ENCODE data around the gene POLA1. TPM values are rescaled to one million over a fixed set of nuclear protein-coding genes. Genes with fewer than 3 reads are reported as not detected.

The POLA1 gene
- polyA plus RNA-seq, 1 donor from 2014 or later: 5.8 TPM

- H3K79me2 ChIP-seq (replicated peaks; ENCODE audit: insufficient read depth, low read length): no peaks in the 10 kb centered on the region
- H3K4me2 ChIP-seq (ENCODE audit: low read length): no peak overlapping the region
- H3K9me3 ChIP-seq (ENCODE audit: low read length): no peaks in the 10 kb centered on the region
- no peak overlapping the region for H3K4me3 ChIP-seq (ENCODE audit: low read length)
- no peak overlapping the region for H3K9ac ChIP-seq (ENCODE audit: low read length)
- no peaks in the 10 kb centered on the region for H3F3A ChIP-seq (ENCODE audit: insufficient read depth, low read length, poor library complexity, severe bottlenecking)
- no peak overlapping the region for H2AFZ ChIP-seq (ENCODE audit: low read depth, low read length)
- no peaks in the 10 kb centered on the region for H3K36me3 ChIP-seq (ENCODE audit: insufficient read depth, low read length)
- H3K27ac ChIP-seq (ENCODE audit: low read length): no peak overlapping the region
- H3K27me3 ChIP-seq (ENCODE audit: insufficient read depth, low read depth, low read length): no peaks in the 10 kb centered on the region
- TF ChIP-seq, protein P1, sequence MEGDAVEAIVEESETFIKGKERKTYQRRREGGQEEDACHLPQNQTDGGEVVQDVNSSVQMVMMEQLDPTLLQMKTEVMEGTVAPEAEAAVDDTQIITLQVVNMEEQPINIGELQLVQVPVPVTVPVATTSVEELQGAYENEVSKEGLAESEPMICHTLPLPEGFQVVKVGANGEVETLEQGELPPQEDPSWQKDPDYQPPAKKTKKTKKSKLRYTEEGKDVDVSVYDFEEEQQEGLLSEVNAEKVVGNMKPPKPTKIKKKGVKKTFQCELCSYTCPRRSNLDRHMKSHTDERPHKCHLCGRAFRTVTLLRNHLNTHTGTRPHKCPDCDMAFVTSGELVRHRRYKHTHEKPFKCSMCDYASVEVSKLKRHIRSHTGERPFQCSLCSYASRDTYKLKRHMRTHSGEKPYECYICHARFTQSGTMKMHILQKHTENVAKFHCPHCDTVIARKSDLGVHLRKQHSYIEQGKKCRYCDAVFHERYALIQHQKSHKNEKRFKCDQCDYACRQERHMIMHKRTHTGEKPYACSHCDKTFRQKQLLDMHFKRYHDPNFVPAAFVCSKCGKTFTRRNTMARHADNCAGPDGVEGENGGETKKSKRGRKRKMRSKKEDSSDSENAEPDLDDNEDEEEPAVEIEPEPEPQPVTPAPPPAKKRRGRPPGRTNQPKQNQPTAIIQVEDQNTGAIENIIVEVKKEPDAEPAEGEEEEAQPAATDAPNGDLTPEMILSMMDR (IDR thresholded peaks at IDR 0.05; ENCODE audit: poor library complexity, severe bottlenecking): no peak
- TF ChIP-seq, protein P2, sequence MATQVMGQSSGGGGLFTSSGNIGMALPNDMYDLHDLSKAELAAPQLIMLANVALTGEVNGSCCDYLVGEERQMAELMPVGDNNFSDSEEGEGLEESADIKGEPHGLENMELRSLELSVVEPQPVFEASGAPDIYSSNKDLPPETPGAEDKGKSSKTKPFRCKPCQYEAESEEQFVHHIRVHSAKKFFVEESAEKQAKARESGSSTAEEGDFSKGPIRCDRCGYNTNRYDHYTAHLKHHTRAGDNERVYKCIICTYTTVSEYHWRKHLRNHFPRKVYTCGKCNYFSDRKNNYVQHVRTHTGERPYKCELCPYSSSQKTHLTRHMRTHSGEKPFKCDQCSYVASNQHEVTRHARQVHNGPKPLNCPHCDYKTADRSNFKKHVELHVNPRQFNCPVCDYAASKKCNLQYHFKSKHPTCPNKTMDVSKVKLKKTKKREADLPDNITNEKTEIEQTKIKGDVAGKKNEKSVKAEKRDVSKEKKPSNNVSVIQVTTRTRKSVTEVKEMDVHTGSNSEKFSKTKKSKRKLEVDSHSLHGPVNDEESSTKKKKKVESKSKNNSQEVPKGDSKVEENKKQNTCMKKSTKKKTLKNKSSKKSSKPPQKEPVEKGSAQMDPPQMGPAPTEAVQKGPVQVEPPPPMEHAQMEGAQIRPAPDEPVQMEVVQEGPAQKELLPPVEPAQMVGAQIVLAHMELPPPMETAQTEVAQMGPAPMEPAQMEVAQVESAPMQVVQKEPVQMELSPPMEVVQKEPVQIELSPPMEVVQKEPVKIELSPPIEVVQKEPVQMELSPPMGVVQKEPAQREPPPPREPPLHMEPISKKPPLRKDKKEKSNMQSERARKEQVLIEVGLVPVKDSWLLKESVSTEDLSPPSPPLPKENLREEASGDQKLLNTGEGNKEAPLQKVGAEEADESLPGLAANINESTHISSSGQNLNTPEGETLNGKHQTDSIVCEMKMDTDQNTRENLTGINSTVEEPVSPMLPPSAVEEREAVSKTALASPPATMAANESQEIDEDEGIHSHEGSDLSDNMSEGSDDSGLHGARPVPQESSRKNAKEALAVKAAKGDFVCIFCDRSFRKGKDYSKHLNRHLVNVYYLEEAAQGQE (IDR thresholded peaks at IDR 0.05; ENCODE audit: borderline replicate concordance): no peak
- TF ChIP-seq MXI1 (conservative IDR thresholded peaks at IDR 0.05; ENCODE audit: poor library complexity, severe bottlenecking) (no peak), TAF1 (IDR thresholded peaks at IDR 0.05; ENCODE audit: low read depth) (no peak), RAD21 (conservative IDR thresholded peaks at IDR 0.05) (no peak), SMC3 (conservative IDR thresholded peaks at IDR 0.05; ENCODE audit: poor library complexity) (no peak), EP300 (conservative IDR thresholded peaks at IDR 0.05; ENCODE audit: poor library complexity, severe bottlenecking) (no peak), POLR2AphosphoS5 (IDR thresholded peaks at IDR 0.05) (no peak), EZH2 (IDR thresholded peaks at IDR 0.05; ENCODE audit: borderline replicate concordance, insufficient read depth, low read length, poor library complexity, severe bottlenecking) (no peak)
- H4K20me1 ChIP-seq (ENCODE audit: insufficient read depth): no peaks in the 10 kb centered on the region
- H3K9me2 ChIP-seq (ENCODE audit: insufficient read depth, low read length): no peaks in the 10 kb centered on the region
These were observed 251.3 kb downstream of the POLA1 start for GRCh38 chrX:24945009-24945408.

GRCh38 chrX:24946369-24946768, 252.7 kb downstream of the POLA1 start:
- Histone ChIP-seq H3K27ac (ENCODE audit: low read length) (no peak overlapping the region), H3K79me2 (replicated peaks; ENCODE audit: insufficient read depth, low read length) (no peaks in the 10 kb centered on the region), H3K36me3 (ENCODE audit: insufficient read depth, low read length) (no peaks in the 10 kb centered on the region), H3K27me3 (ENCODE audit: insufficient read depth, low read depth, low read length) (no peaks in the 10 kb centered on the region), H3K9me2 (ENCODE audit: insufficient read depth, low read length) (no peaks in the 10 kb centered on the region), H3K9ac (ENCODE audit: low read length) (no peak overlapping the region), H2AFZ (ENCODE audit: low read depth, low read length) (no peak overlapping the region), H4K20me1 (ENCODE audit: insufficient read depth) (no peaks in the 10 kb centered on the region), H3F3A (ENCODE audit: insufficient read depth, low read length, poor library complexity, severe bottlenecking) (no peaks in the 10 kb centered on the region), H3K9me3 (ENCODE audit: low read length) (no peaks in the 10 kb centered on the region), H3K4me2 (ENCODE audit: low read length) (no peak overlapping the region), H3K4me3 (ENCODE audit: low read length) (no peak overlapping the region)
- TF ChIP-seq, protein P2 (IDR thresholded peaks at IDR 0.05; ENCODE audit: borderline replicate concordance): no peak
- TF ChIP-seq EP300 (conservative IDR thresholded peaks at IDR 0.05; ENCODE audit: poor library complexity, severe bottlenecking) (no peak), EZH2 (IDR thresholded peaks at IDR 0.05; ENCODE audit: borderline replicate concordance, insufficient read depth, low read length, poor library complexity, severe bottlenecking) (no peak), TAF1 (IDR thresholded peaks at IDR 0.05; ENCODE audit: low read depth) (no peak), RAD21 (conservative IDR thresholded peaks at IDR 0.05) (no peak), MXI1 (conservative IDR thresholded peaks at IDR 0.05; ENCODE audit: poor library complexity, severe bottlenecking) (no peak), POLR2AphosphoS5 (IDR thresholded peaks at IDR 0.05) (no peak), SMC3 (conservative IDR thresholded peaks at IDR 0.05; ENCODE audit: poor library complexity) (no peak)
- TF ChIP-seq, protein P1 (IDR thresholded peaks at IDR 0.05; ENCODE audit: poor library complexity, severe bottlenecking): no peak
